Measurements from ENCODE around the gene TENT5C. TPM values are rescaled to one million over a fixed set of nuclear protein-coding genes. Genes with fewer than 3 reads are reported as not detected.

TENT5C gene
- total and polyA plus RNA-seq, 7 donors = 1.5 to 31.4 (median 9.7) TPM

DNA sequence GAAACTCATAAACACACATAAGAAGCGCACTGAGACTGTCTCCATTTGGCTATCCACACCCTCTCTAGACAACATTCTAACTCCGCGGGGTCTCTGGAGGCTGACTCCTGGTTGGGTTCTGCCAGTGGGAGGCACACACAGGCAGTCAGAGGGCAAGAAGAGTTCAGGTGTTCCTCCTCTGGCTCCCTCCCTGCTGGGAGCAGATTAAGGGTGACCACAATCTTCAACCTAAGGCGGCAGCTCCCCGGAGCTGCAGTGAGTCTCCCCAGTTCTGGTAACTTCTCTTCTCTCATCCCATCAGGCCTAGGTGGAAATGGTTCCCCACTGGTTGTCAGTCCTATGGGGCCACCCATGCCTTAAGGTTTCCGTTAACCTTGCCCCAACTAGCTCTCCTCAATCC, 7.4 kb upstream of the TENT5C start:
- TF ChIP-seq CTCF (IDR thresholded peaks at IDR 0.05) = no peak
- peak overlapping the region; percentile 88 for H3K27ac ChIP-seq
- no peak for DNase-seq
- no peaks in the 10 kb centered on the region for H3K27me3 ChIP-seq (ENCODE audit: insufficient read depth in 3 of 3, low read length in 2 of 3)
- intact Hi-C loops (cut with DNase I) = no loop called here
- no peak for ATAC-seq
- H3K9me3 ChIP-seq = no peaks in the 10 kb centered on the region
- no peaks in the 10 kb centered on the region for H3K36me3 ChIP-seq (ENCODE audit: insufficient read depth in 1 of 2, low read depth in 1 of 2)
- WGBS, 3 donors = 77 to 94% (median 82%) methylated on average over 6 of the region's 6 CpGs
- H3K4me1 ChIP-seq = peaks cover 28% of the 10 kb centered on the region
- no peak overlapping the region for H3K4me3 ChIP-seq

DNA sequence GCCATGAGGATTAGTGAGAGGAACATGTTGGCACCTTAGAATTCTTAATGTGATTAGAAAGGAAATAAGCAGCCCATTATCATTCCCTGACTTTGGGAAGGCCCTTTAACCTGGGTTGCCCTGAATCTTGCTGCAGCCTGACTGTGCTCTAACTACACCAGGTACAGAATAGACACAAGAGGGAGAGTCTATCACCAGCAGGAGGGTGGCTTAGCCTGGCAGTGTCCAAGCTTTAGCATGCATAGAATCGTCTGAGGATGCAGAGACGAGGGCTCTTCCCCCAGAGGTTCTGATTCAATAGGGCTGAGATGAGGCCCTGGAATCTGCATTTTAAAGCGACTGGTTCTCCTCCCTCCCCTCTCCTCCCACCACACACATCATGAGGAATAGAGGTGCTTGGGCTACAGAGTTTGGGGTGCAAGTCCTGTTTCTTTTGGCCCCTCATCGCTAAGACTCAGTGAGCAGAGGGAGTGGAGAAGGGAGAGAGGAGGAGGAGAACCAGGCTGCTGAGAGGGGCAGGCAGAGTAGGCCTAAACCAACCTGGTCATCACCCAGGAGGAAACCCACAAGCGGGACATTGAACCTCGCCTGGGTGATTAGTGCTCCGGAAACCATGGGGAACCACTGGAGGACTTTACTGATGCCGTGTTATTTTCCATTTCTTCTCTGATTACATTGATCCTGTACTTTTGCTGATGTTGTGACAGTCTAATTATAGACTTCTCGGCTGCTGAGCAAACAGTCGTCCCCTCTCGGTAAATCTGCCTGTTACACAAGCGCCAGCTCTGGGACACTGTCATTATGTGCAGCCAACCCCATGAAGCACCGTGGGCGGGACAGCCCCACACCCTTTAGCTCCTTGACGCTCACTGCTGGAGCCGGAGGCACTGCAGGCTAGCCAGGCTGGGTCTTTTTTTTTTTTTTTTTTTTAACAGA, 6.3 kb upstream of the TENT5C start:
- 31 to 46% (median 34%) methylated on average over 16 of the region's 16 CpGs for WGBS, 3 donors
- intact Hi-C loops (cut with DNase I) = no loop called here
- TF ChIP-seq CTCF (IDR thresholded peaks at IDR 0.05) = no peak
- Histone ChIP-seq H3K36me3 (ENCODE audit: insufficient read depth in 1 of 2, low read depth in 1 of 2) (no peaks in the 10 kb centered on the region), H3K4me1 (peaks cover 25% of the 10 kb centered on the region), H3K27me3 (ENCODE audit: insufficient read depth in 3 of 3, low read length in 2 of 3) (no peaks in the 10 kb centered on the region), H3K9me3 (no peaks in the 10 kb centered on the region), H3K27ac (peak overlapping the region; percentile 88), H3K4me3 (peak overlapping the region; percentile 41)
- peak; percentile 76 to 91 for DNase-seq
- peak; percentile 92 to 97 (median 96) for ATAC-seq

DNA sequence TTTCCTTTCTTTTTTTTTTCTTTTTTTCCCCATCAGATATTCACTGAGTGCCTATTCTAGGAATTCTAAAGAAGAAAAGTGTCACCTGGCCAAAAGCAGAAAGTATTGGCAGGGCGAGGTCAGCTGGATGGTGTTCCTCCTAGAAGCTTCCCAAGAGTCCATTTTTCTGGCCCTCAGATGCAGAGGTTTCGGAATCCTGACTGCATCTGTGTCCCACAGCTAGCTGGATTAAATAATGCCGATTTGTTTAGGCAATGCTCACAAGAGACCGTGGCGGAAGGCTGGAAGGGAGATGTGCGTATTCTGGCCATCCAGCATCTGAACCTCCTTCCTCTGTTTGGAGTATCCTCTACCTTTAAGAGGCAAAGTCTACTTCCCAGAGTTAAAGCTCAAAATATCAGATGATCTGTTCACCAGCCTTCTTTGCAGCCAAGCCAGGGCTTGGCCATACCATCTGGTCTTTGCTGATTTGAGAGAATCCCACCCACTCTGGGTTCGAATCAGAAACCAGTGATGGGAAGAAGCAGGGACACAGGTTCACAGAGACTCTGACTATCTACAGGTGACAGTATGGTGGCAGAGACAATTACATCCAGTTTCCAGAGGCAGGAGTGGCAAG, 5.4 kb upstream of the TENT5C start:
- intact Hi-C loops (cut with DNase I) = no loop called here
- TF ChIP-seq CTCF (IDR thresholded peaks at IDR 0.05) = no peak

DNA sequence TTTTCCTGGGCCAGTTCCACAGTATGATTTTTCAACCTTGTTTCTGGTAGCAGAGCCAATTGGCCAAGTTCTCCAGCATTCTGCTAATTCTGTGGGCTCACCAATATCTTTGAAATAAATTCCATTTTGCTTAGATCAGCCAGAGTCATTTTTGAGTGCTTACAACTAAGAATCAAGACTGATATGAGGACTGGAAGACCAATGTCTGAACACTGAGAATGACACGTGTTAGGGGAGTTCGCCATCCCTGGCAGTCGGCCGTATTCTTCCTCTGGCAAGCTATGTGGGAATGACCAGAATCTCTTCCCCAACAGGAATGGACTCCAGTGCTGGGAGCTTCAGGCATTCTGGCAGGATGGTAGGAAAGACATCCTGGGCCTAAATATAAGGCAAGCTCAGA, 4.9 kb upstream of the TENT5C start:
- 13 to 34% (median 26%) methylated on average over 4 of the region's 4 CpGs for WGBS, 3 donors
- no peaks in the 10 kb centered on the region for H3K36me3 ChIP-seq (ENCODE audit: insufficient read depth in 1 of 2, low read depth in 1 of 2)
- DNase-seq = no peak
- H3K27ac ChIP-seq = peak overlapping the region; percentile 88
- no peak overlapping the region for H3K4me3 ChIP-seq
- no peaks in the 10 kb centered on the region for H3K27me3 ChIP-seq (ENCODE audit: insufficient read depth in 3 of 3, low read length in 2 of 3)
- no peaks in the 10 kb centered on the region for H3K9me3 ChIP-seq
- peaks cover 21% of the 10 kb centered on the region for H3K4me1 ChIP-seq
- TF ChIP-seq CTCF (IDR thresholded peaks at IDR 0.05) = no peak
- ATAC-seq = peak in 1 of 4 donors; percentile 24
- intact Hi-C loops (cut with DNase I) = no loop called here

More for the DNA sequence above, 5.4 kb upstream of the TENT5C start:
- no peak for DNase-seq
- H3K9me3 ChIP-seq = no peaks in the 10 kb centered on the region
- H3K4me3 ChIP-seq = peak overlapping the region; percentile 41
- no peaks in the 10 kb centered on the region for H3K27me3 ChIP-seq (ENCODE audit: insufficient read depth in 3 of 3, low read length in 2 of 3)
- H3K27ac ChIP-seq = peak overlapping the region; percentile 88
- 49 to 74% (median 62%) methylated on average over 7 of the region's 7 CpGs for WGBS, 3 donors
- peaks cover 21% of the 10 kb centered on the region for H3K4me1 ChIP-seq
- peak; percentile 36 to 72 (median 64) for ATAC-seq
- no peaks in the 10 kb centered on the region for H3K36me3 ChIP-seq (ENCODE audit: insufficient read depth in 1 of 2, low read depth in 1 of 2)
